PC-9 (cell line): ENCODE results near the gene VKORC1. TPM values are rescaled to one million over a fixed set of nuclear protein-coding genes. Genes with fewer than 3 reads are reported as not detected.

Source experiments
- BruUV-seq: library from RNA; stranded (reverse); fragments of 400-500 nt; replicated peaks from 2 replicates; lab custom pipeline; 2021; lab: Mats Ljungman, UMichigan
- CTCF ChIA-PET: fragments of 300-600 bp; sonication (Branson Sonifier 250); formaldehyde crosslinking; loops from one replicate; lab custom pipeline; 2022; ENCODE audit warnings: antibody characterized with exemption; lab: Charles Lee
- POLR2A ChIA-PET: fragments of 300-600 bp; sonication (Branson Sonifier 250); formaldehyde crosslinking; loops from one replicate; lab custom pipeline; 2022; ENCODE audit warnings: antibody characterized with exemption; ENCODE audit not compliant: unreplicated experiment; lab: Charles Lee
- DNase-seq, 2 experiments: peaks; one replicate each; pipeline versions ENCODE4 v3.0.0 to v3.0.0-alpha.2; 2015 to 2022; ENCODE audit warnings: mixed read lengths in 1 of 2
- H2AFZ ChIP-seq: fragments of 200-600 bp; sonication (generic); 2 replicates; pipeline ENCODE4 v1.8.1; 2017; ENCODE audit warnings: antibody characterized with exemption
- H3F3A ChIP-seq: fragments of 200-600 bp; sonication (generic); 2 replicates; pipeline ENCODE4 v1.8.1; 2017; ENCODE audit warnings: antibody characterized with exemption, mild to moderate bottlenecking, low read depth; ENCODE audit not compliant: insufficient read depth
- H3K27ac ChIP-seq: fragments of 200-600 bp; sonication (generic); 2 replicates; pipeline ENCODE4 v1.6.1; 2016; ENCODE audit warnings: mixed run types
- H3K27me3 ChIP-seq: fragments of 200-600 bp; sonication (generic); 2 replicates; pipeline ENCODE4 v1.6.1; 2016; ENCODE audit warnings: low read depth, mixed run types; ENCODE audit not compliant: insufficient read depth
- H3K36me3 ChIP-seq: fragments of 200-600 bp; sonication (generic); 2 replicates; pipeline ENCODE4 v1.6.1; 2016; ENCODE audit warnings: low read depth, mixed run types
- H3K4me1 ChIP-seq: fragments of 200-600 bp; sonication (generic); replicated peaks from 2 replicates; pipeline ENCODE4 v1.6.1; 2016; ENCODE audit warnings: mixed run types; ENCODE audit not compliant: insufficient read depth
- H3K4me2 ChIP-seq: fragments of 200-600 bp; sonication (generic); 2 replicates; pipeline ENCODE4 v1.6.1; 2017; ENCODE audit warnings: mixed run types
- H3K4me3 ChIP-seq: fragments of 200-600 bp; sonication (generic); 2 replicates; pipeline ENCODE4 v1.6.1; 2016; ENCODE audit warnings: mixed run types
- H3K79me2 ChIP-seq: fragments of 200-600 bp; sonication (generic); 2 replicates; pipeline ENCODE4 v1.6.1; 2017; ENCODE audit warnings: low read depth, mixed run types
- H3K9me2 ChIP-seq: fragments of 200-600 bp; sonication (generic); 2 replicates; pipeline ENCODE4 v1.8.1; 2017; ENCODE audit warnings: mild to moderate bottlenecking; ENCODE audit not compliant: insufficient read depth
- H3K9me3 ChIP-seq: fragments of 200-600 bp; sonication (generic); 2 replicates; pipeline ENCODE4 v1.8.1; 2016; ENCODE audit warnings: low read depth; ENCODE audit not compliant: insufficient read depth
- H4K20me1 ChIP-seq: fragments of 200-600 bp; sonication (generic); 2 replicates; pipeline ENCODE4 v1.8.1; 2017; ENCODE audit not compliant: insufficient read depth
- EZH2 ChIP-seq: fragments of 200-600 bp; sonication (generic); IDR thresholded peaks from 2 replicates; pipeline ENCODE4 v1.8.0; 2017; ENCODE audit warnings: antibody characterized with exemption, low read depth
- intact Hi-C: fragments of 100-400 bp; cut with micrococcal nuclease; formaldehyde crosslinking; loops from one replicate; pipeline ENCODE4 v1.10.0; 2022; ENCODE audit not compliant: unreplicated experiment
- total RNA-seq: library from RNA; stranded (reverse); gene quantifications from 2 replicates; pipeline ENCODE4 v1.2.3, GENCODE V29; 2021
- TF ChIP-seq, protein P1 (sequence below): fragments of 200-600 bp; sonication (generic); conservative IDR thresholded peaks from 2 replicates; pipeline ENCODE4 v1.6.1; 2017; ENCODE audit warnings: mixed run types, antibody characterized with exemption, mild to moderate bottlenecking, moderate library complexity

Gene VKORC1
- total RNA-seq, 1 experiment from 2014 or later, result 46.0 TPM

- ChIA-PET POLR2A (interaction anchor here (0.6 to 1.4 kb wide), 5 partner anchors 23 to 106 kb away, joined by 4 to 11 read pairs (median 6); partner anchors contain the start of genes ZNF646 and ZNF668), CTCF (interaction anchor here (0.6 kb wide), 1 partner anchor 95 kb away, joined by 3 read pairs; no protein-coding TSS in a partner anchor)
- BruUV-seq, result no TSS peak
- H3K9me3 ChIP-seq, result no peaks in the 10 kb centered on the region
- peaks cover 9% of the 10 kb centered on the region for H3K4me1 ChIP-seq
- H3F3A ChIP-seq, result peaks cover 31% of the 10 kb centered on the region
- H3K27me3 ChIP-seq, result no peaks in the 10 kb centered on the region
- no peaks in the 10 kb centered on the region for H4K20me1 ChIP-seq
- H2AFZ ChIP-seq, result no peak overlapping the region
- no peak for TF ChIP-seq EZH2
- TF ChIP-seq, protein P1, sequence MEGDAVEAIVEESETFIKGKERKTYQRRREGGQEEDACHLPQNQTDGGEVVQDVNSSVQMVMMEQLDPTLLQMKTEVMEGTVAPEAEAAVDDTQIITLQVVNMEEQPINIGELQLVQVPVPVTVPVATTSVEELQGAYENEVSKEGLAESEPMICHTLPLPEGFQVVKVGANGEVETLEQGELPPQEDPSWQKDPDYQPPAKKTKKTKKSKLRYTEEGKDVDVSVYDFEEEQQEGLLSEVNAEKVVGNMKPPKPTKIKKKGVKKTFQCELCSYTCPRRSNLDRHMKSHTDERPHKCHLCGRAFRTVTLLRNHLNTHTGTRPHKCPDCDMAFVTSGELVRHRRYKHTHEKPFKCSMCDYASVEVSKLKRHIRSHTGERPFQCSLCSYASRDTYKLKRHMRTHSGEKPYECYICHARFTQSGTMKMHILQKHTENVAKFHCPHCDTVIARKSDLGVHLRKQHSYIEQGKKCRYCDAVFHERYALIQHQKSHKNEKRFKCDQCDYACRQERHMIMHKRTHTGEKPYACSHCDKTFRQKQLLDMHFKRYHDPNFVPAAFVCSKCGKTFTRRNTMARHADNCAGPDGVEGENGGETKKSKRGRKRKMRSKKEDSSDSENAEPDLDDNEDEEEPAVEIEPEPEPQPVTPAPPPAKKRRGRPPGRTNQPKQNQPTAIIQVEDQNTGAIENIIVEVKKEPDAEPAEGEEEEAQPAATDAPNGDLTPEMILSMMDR, result no peak
- H3K79me2 ChIP-seq, result peaks cover 32% of the 10 kb centered on the region
- H3K27ac ChIP-seq, result 0 out of 2 replicates have a peak overlapping the region, but pooled peaks have one; percentile 31
- no peak overlapping the region for H3K4me2 ChIP-seq
- no peak overlapping the region for H3K4me3 ChIP-seq
- no peak for DNase-seq
- H3K36me3 ChIP-seq, result no peaks in the 10 kb centered on the region; the same call in 1 of the 2 replicates
- intact Hi-C loops, result no loop called here
- no peaks in the 10 kb centered on the region for H3K9me2 ChIP-seq
Observed at GRCh38 chr16:31113121-31114120, 18.8 kb upstream of the VKORC1 start.

GRCh38 chr16:31112711-31113110, 18.1 kb upstream of the VKORC1 start:
- Histone ChIP-seq H3K4me3 (no peak overlapping the region), H3F3A (peaks cover 29% of the 10 kb centered on the region), H3K9me3 (no peaks in the 10 kb centered on the region), H2AFZ (no peak overlapping the region), H4K20me1 (no peaks in the 10 kb centered on the region), H3K36me3 (no peaks in the 10 kb centered on the region; the same call in 1 of the 2 replicates), H3K79me2 (peaks cover 34% of the 10 kb centered on the region), H3K27ac (no peak overlapping the region), H3K27me3 (no peaks in the 10 kb centered on the region), H3K9me2 (no peaks in the 10 kb centered on the region), H3K4me2 (no peak overlapping the region), H3K4me1 (peaks cover 9% of the 10 kb centered on the region)
- no peak for DNase-seq
- TF ChIP-seq, protein P1, result no peak
- no peak for TF ChIP-seq EZH2
- ChIA-PET POLR2A (interaction anchor here (0.6 to 1.4 kb wide), 2 partner anchors 29 to 39 kb away, joined by 4 to 11 read pairs; partner anchors contain the start of genes ZNF646 and ZNF668), CTCF (no interaction called here)
- no TSS peak for BruUV-seq
- intact Hi-C loops, result no loop called here

DNA sequence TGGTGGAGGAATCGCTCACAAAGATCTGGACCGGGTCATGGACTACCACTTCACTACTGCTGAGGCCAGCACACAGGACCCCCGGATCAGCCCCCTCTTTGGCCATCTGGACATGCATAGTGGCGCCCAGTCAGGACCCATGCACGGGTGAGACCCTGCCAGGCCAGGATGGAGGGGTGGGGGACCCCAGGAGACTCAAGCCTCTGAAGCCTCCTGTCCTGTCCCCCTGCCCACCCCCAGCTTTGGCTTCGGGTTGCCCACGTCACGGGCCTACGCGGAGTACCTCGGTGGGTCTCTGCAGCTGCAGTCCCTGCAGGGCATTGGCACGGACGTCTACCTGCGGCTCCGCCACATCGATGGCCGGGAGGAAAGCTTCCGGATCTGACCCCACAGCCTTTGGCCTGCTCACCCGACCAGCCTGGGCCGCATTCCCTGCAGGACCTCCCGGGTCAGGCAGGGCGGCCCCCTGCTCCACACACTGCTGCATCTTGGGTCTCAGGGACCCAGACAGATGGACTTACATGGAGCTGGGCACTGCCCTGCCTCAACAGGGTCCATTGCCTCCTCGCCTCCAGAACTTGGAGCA, 17.4 kb upstream of the VKORC1 start:
- no TSS peak for BruUV-seq
- H3K27ac ChIP-seq, result no peak overlapping the region
- peaks cover 10% of the 10 kb centered on the region for H3K4me1 ChIP-seq
- H3K9me3 ChIP-seq, result no peaks in the 10 kb centered on the region
- DNase-seq, result no peak
- H3K4me2 ChIP-seq, result no peak overlapping the region
- H3K79me2 ChIP-seq, result peaks cover 32% of the 10 kb centered on the region
- H2AFZ ChIP-seq, result no peak overlapping the region
- H3K27me3 ChIP-seq, result no peaks in the 10 kb centered on the region
- peaks cover 36% of the 10 kb centered on the region for H3F3A ChIP-seq
- no peaks in the 10 kb centered on the region for H4K20me1 ChIP-seq
- ChIA-PET POLR2A (no interaction called here), CTCF (no interaction called here)
- intact Hi-C loops, result no loop called here
- TF ChIP-seq, protein P1, result no peak
- TF ChIP-seq EZH2, result no peak
- H3K36me3 ChIP-seq, result no peaks in the 10 kb centered on the region; the same call in 1 of the 2 replicates
- no peaks in the 10 kb centered on the region for H3K9me2 ChIP-seq
- H3K4me3 ChIP-seq, result no peak overlapping the region
